Dedifferentiated amniotic fluid mesenchymal stem cell (primary cell): Measurements from ENCODE around the gene COX11.

Source experiments
- DNase-seq: peaks from one replicate; pipeline ENCODE4 v3.0.0-alpha.2; 2016; ENCODE audit errors: extremely low spot score

Gene COX11, protein sequence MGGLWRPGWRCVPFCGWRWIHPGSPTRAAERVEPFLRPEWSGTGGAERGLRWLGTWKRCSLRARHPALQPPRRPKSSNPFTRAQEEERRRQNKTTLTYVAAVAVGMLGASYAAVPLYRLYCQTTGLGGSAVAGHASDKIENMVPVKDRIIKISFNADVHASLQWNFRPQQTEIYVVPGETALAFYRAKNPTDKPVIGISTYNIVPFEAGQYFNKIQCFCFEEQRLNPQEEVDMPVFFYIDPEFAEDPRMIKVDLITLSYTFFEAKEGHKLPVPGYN

DNA sequence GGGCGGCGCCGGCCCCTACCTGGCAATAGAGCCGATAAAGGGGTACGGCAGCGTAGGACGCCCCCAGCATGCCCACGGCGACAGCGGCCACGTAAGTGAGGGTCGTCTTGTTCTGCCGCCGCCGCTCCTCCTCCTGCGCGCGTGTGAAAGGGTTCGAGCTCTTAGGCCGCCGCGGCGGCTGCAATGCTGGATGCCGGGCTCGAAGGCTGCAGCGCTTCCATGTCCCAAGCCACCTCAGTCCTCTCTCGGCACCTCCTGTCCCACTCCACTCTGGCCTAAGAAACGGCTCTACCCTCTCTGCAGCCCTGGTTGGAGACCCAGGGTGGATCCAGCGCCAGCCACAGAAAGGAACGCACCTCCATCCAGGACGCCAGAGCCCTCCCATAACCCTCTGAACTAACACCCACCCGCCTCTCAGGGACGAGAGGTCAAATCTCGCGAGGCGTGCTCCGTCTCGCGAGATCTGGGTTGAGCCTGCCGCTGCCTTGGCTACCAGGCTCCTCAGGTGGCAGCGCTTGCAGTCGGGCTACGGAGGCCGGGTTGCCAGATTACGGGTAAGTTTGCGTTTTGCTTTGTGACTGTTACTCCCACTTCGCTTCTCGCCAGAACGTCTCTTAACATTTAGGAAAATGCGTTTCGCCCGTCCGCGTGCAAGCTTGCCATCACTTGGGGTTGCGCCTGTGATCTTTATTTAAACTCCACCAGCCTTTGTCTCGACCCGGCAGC, at the start of gene COX11, which contains the start of gene STXBP4:
Gene COX11, minus strand, starts transcription at position 393 of the 726 bp plus-strand sequence. Its CDS starts 8 bp downstream, at position 385.
Gene STXBP4, plus strand, starts transcription at position 504 of the 726 bp plus-strand sequence. CDS start 17,455 bp downstream, outside the sequence.
- peak; percentile 92 for DNase-seq

DNA sequence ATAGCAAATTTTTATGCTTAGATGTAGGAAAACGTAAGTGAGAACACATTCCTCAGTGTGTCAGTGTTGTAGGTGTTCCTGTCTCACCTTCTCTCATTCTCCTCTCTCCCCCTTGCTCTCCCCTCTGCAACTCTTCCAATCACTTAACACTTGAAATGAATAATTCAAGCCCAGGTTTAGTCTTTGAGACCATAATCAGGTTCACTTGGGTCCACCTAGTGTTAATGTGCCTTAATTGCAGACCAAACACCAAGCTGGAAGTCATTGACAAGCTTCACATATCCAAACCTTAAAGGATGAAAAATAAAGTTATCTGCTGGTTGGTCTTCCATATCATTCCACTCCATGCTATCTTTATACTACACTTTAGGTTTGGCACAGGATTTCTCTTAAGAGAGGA, 37.1 kb upstream of the COX11 start:
- DNase-seq, result no peak

DNA sequence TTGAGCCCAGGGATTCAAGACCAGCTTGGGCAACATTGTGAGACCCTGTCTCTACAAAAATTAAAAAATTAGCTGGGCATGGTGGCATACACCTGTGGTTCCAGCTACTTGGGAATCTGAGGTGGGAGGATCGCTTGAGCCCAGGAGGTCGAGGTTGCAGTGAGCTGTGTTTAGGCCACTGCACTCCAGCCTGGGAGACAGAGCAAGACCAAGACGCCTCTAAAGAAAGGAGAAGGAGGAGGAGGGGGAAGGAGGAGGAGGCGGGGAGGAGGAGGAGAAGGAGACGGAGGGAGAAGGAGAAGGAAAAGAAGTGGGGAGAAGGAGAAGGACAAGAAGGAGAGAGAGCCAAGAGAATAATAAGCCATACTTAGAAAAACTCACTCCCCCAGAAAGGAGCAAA, 36.0 kb upstream of the COX11 start:
- no peak for DNase-seq

DNA sequence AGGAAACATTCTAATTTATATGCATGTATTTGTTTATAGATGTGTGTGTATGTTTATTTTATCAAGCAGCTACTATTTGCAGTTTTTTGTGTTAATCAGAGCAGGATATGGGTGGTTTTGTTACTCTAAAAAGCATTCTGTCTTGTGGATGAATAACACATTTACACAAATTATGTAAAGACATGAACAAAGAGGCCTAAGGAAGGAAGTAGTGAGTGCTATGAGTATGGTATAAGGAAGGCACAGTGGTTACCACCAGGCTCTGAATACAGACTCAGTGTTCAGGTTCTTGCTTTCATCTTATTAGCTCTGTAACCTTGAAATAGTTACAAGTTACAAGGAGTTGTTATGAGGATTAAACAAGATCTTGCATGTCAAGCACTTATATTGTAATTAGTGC, 34.0 kb upstream of the COX11 start:
- DNase-seq, result no peak

GRCh38 chr17:54996441-54996840, 28.0 kb upstream of the COX11 start:
- no peak for DNase-seq

DNA sequence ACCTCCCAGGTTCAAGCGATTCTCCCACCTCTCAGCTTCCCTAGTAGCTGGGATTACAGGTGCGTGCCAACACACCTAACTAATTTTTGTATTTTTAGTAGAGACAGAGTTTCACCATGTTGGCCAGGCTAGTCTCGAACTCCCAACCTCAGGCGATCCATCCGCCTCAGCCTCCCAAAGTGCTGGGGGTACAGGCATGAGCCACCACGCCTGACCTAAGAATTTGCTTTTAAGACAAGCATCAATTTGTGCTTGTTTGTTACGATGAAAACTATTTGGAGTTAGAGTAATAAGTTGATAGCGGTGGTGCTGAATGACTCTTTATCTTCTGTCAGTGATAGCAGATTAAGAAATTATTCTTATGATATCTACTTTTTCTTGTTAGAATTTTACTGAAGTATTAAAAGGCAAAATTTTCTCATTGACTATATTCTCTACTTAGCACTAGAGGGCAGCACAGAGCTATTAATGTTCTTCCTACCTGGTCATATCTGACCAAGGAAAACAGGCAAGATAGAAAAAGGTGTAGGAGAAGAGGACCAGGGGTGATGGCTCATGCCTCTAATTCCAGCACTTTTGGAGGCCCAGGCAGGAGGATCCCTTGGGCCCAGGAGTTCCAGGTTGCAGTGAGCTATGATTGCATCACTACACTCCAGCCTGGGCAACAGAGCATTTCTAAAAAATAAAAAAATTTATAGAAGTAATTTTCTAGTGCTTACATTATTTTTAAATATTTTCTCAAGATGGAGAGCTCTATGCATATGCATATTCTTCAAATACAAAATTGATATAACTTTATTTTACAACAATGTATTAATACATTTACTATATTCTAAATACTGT, 24.6 kb upstream of the COX11 start:
- peak; percentile 37 for DNase-seq

DNA sequence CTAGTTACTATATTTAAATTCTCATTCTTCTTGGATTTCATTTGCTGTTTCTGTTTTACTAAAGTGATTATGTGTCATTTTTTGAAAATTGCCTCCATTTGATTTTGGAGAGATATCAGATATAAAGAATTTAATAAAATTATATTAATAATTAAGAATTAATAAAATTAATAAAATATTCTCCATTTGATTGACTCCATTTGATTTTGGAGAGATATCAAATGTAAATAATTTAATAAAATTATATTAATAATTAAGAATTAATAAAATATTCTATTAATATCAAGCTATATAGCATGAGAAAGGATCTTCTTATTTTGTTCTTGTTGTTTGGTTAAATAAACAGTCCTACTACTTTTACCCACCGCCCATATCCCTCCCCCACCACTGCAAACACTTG, 23.1 kb upstream of the COX11 start:
- DNase-seq, result no peak

- no peak for DNase-seq
Observed at GRCh38 chr17:54990118-54990517, 21.7 kb upstream of the COX11 start.

GRCh38 chr17:54985476-54985875, 17.0 kb upstream of the COX11 start:
- no peak for DNase-seq

DNA sequence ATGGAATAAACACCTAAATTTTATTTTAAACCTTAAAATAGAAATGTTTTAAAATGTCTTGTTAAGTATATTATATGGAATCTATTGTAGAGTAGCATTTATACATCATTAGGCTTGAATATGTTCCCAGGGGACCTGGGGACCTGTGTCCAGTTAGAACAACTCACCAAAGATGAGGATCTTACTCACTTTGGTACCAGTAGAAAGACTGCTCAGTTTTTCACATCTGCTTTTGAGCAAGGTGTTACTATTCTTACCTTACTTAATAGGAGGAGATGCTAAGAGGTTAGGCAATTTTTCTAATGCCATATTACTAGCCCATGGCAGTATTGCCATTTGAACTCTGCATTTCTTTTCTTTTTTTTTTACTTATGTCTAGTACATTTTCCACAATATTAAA, 14.8 kb upstream of the COX11 start:
- DNase-seq, result no peak

- no peak for DNase-seq
Observed at GRCh38 chr17:54982399-54982798, 13.9 kb upstream of the COX11 start.

DNA sequence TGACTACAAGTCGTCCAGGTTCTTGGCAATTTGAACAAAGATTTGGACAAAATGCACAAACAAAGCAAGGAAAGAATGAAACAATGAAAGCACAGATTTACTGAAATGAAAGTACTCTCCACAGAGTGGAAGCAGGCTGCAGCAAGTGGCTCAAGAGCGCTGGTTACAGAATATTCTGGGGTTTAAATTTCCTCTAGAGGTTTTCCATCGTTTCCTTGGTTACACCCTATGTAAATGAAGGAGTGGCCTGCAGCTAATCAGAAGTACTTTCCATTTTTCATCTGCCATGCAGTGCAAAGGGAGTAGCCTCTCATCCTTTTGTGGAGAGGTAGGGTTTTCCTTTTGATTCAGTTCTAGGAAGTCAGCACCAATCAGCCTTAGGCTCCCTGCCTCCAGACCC, 11.9 kb upstream of the COX11 start:
- DNase-seq, result no peak

DNA sequence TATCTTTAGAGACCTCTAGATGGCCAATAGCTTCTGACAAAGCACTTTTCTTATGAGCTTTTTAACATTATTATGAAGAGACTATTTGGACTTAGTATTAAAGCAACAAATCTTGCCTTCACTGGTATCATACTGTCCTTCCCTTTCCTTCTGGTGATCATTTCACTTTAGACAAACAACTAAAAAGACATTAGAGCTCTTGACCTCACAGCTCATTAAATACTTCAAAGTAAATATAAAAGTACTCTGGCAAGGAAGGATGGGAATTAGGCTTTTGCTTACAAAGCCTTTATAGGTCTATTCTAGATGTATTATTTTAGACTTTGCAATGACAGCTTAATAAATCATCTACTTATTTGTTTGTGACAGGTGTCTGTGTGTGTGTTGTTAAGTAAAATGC, 11.2 kb upstream of the COX11 start:
- no peak for DNase-seq

DNA sequence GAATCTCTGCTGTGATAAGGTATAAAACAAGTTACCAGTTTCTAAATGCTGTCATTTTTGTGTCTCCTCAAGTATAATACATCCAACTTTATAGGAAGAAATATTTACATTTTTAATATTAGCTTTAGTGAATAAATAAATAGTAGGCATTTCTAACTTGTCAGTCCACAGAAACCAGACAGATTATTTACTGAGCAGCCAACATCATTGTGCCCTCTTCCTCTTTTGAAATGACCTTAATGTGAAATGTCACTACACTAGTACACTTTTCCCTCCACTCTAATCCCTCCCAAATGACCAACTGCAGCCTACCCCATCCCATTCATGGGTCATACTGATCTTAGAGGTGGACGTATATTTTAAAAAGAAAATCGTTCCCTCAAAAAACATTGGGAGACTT, 9.3 kb upstream of the COX11 start:
- no peak for DNase-seq

- DNase-seq, result no peak
Observed at GRCh38 chr17:54976316-54976715, 7.9 kb upstream of the COX11 start.

DNA sequence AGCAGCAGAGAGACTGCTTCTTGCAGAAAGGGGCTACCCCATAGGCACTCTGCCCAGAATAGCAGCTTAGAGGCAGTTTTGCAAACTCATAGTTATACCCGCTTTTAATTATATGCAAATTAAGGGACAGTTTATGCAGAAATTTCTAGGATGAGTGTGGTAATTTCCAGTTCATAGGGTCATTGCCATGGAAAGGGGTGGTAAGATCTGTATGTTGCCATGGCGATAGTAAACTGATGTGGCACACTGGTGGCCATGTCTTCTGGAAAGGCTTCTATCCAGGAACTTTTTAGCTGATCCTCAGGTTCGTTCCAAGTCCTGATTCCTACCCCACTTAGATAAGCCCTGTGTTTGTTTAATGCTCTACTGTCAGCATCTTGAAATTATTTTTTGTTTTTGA, 6.3 kb upstream of the COX11 start:
- no peak for DNase-seq

GRCh38 chr17:54972406-54973138, 4.1 kb upstream of the COX11 start:
- no peak for DNase-seq

DNA sequence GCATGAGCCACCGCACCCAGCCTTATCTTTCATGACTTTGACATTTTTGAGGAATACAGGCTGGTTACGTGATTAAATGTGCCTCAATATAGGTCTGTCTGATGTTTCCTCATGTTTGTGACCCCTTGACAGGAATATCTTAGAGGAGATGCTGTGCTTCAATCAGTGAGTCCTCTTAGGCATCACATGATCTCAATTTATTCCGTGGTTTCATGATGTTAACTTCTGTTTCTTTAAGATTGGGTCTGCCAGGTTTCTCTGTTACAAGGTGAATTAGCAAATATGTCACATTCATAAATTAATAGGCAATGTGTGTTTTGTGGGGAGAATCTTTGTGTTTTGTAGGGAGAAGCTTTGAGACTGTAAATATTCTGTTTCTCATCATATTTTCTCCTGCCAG, 3.4 kb upstream of the COX11 start:
- no peak for DNase-seq

GRCh38 chr17:54971147-54971546, 2.7 kb upstream of the COX11 start:
- no peak for DNase-seq

GRCh38 chr17:54969658-54970572, 1.5 kb upstream of the COX11 start:
- no peak for DNase-seq

DNA sequence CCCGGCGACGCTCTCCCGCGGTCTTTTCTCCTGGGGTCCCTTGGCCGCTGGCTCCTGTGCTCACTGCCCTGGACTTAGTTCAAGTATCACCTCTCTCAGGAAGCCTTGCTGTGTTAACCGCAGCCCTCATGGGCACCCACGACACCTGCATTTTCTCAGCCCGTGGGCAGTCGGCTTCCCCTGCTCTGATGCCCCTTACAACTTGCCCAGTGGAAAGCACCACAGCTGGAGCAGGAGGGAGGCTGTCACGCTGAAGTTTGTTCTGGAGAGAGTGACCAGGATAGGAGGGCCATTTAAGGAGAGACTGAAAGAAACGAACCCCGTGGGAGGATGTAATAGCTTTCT, 506 bp upstream of the COX11 start:
- peak; percentile 31 for DNase-seq
